GM04504 (cell line): ENCODE results near the gene MACO1.
A peak's percentile ranks its signal among the peaks of the same experiment; 100 is the strongest.

Experiments
- DNase-seq: peaks from one replicate; pipeline ENCODE4 v3.0.0-alpha.2; 2012; ENCODE audit warnings: low read depth

Gene MACO1

DNA sequence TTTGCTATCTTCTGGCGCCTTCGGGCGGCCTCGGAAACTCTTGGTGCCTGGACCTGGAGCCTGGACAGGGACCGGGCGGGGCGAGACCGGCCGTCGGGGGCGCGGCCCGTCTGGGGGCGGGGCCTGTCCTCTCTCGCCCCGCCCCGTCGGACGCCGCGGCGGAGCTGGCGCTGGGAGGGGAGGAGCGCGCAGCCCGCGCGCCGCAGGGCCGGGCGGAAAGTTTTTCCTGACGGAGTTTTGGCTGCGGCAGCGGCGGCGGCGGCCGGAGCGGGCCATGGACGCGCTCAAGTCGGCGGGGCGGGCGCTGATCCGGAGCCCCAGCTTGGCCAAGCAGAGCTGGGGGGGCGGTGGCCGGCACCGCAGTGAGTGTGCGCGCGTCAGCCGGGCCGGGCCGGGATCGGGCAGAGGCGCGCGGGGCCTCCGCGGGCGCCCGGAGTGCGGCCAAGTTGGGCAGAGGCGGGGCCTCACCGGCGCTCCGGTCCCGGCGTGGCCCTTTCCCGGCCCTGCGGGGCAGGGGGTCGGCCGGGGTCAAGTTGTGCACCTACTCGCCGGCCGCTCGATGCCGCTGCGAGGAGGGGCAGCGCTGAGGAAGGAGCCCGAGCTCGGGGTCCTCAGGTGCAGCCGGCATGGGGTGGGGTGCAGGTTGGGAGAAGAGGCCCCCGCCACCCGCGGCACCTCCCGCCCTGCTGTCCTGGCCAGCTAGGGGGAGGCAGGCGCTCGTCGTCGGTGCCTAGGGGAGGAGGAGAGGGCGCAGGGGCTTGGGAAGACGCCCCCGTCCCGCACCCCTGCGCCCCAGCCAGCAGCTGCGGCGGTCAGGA is 112.9 kb downstream of the MACO1 start, which contains the start of gene LDLRAP1:
TSS of gene LDLRAP1 (plus strand) at position 182 of the 818 bp plus-strand sequence. CDS start at position 275, 93 bp downstream.
- peak; percentile 54 for DNase-seq

DNA sequence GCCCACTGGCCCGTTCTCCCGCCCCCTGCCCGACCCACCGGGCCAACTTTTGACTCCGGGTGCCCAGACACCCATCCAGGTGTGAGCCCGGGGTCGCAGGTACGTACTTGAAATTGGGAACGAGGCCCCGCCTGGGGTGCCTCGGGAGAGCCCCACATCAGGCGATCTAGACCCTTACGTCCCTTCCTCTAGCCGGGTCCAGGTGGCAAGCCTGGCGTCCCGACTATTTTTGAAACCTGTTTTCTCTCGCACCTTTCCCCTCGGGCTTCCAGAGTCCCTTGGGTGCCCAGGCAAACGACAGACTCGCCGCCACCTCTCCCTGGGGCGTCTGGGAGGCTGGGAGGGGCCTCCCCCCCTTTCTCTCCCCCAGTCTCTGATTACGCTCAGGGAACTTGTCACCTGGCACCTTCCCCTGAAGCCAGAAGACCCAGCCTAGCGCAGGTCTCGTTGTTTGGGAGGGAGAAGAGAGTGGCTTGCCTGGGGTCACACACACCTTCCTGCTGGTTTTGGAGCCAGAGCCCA is 113.6 kb downstream of the MACO1 start:
- DNase-seq = no peak

DNA sequence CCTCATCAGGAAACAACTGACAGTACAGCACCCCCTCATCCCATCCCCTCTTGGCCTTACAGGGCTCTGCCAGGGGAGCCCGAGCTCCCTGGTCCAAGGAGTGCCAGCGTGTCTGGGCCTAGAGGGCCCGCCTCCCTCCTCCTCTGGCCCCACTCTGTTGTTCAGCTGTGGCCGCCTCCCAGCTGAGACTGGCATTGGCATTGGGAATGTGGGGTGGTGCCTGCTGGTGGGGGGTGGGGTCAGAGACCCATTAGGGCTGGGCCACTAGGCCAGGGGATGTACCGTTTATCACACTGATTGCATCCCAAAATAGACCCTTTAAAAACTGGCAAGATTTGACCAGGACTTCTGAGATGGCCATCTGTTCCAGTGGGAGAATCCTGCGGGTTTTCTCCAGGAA is 114.1 kb downstream of the MACO1 start:
- no peak for DNase-seq

DNA sequence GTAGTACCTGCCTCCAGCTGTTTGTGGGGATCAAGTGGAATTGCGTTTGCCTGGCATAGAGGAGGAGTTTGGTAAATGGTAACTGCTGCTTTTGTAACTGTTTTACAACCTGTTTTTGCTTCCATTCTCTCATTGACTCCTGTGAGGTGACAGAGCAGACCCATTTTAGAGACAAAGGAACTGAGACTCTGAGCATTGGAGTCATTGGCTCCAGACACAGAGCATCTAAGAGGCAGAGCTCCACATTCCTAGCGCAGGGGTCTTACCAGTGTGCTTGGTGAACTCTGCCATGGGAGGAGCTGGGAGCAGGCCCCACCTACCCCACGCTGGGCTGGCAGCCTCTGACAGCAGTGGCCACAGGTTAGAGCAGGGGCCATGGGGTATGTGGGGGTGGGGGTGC is 115.1 kb downstream of the MACO1 start:
- no peak for DNase-seq

DNA sequence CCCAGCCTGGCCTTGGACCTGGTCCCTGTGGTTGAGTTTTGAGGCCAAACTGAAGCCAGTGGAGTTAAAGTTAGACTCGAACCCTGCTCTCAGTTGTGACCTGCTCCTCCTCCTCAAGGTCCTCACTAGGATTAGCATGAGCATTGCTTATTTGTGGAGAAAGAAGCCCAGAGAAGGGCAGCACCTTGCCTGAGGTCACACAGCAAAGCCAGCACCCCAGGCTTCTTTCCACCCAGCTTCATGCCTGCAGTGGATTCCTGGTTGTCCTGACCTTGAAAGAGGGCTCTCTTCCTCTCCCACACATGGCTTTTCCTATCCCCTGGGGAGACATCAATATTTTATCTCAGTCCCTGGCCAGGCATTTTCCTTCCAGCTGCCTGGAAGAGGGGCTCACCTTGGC is 115.5 kb downstream of the MACO1 start:
- DNase-seq = no peak

DNA sequence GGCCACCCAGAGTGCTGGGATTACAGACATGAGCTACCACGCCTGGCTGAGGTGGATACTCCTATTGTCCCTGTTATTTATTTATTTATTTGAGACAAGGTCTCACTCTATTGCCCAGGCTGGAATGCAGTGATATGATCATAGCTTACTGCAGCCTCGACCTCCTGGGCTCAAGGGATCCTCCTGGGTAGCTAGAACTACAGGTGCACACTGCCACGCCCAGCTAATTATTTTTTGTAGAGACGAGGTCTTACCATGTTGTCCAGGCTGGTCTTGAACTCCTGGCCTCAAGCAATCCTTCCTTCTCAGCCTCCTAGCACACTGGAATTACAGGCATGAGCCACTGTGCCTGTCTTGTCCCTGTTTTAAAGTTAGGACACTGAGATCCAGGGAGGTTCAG is 117.9 kb downstream of the MACO1 start:
- DNase-seq = no peak

DNA sequence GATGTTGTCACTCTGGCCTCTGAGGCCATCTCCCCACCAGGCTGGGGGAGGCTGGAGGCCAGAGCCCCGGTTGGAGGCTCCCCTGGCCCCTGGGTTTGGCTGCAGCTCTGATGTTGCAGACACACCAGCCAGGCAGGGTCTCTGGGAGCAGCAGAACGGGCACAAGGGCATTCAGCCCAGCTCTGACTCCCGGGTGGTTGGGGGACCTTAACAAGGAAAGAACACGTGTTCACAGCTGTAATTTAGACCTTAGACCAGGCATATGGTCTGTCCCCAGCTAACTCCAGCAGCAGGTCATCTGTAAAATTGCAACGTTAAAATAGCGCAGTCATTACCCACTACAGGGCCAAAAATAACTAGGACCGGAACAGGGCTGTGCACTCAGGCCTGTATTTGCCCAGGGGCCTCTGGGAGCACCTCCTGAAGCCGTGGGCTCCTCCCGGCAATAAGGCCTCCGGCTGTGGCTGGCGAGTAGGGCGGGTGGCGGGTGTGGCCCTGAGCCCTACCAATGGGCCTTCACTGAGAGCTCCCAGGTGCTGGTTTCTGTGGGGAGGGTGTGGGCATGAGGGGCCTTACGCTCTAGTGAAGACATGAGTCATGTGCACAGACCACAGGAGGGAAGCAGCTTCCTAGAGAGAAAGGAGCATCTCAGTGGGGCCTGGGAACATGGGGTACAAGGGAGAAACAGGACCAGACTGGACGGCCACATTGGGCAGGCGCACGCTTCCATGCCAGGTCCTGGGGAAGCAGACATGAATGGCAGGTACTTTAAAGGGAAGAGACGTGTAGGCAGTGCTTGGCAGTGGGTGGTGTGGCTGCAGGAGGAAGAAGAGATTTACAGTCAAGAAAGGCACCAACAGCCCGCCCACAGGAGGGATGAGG is 118.8 kb downstream of the MACO1 start:
- no peak for DNase-seq
